Hematopoietic multipotent progenitor cell treated with erythropoietin and hydrocortisone succinate and interleukin-3 and kit ligand, for 15 days (in vitro differentiated cells): ENCODE results near the gene ABCB6.

ENCODE experiments used
- DNase-seq: peaks from one replicate; pipeline ENCODE4 v3.0.0-alpha.2; 2015; ENCODE audit warnings: low spot score

Gene ABCB6

DNA sequence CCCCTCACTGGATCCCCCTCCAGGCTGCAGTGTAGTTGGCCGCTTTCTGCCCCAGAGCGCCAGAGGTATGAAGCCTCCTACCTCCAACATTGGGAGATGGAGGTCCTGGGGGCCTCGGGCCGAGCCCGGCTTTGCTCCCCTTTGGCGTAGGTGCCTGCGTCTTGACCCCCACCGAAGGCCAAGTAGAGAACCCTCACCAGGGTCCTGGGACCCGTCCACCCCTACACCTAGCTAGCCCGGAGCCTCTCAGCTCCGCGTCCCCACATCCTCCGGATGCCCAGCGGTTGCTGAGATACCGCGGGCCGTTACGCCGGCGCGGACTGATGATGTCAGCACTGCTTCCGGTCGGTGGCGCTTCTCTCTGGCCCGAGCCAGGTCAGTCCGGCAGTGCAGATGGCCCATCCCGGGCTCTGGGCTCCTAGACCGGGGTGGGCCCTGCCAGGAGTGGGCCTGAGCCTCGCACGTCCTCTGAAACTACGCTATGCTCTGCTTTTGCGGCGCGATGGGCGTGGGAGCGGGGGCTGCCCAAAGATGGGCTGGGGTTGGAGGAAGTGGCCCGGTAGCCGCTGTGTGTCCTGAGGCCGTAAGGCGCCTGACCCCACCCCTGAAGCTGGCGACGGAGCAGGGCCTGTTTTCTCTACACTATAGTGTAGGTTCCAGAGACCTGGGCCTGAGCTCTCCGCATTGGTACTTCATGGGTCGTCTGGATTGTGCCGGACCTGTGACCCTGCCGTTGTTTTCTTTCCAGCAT is 26.6 kb upstream of the ABCB6 start, which contains the start of the genes GLB1L and STK16:
Gene GLB1L, minus strand, starts transcription at position 297 of the 751 bp plus-strand sequence. CDS start 1,871 bp downstream, outside the sequence.
Gene STK16, plus strand, starts transcription at position 332 of the 751 bp plus-strand sequence. CDS start 521 bp downstream, outside the sequence.
- peak; percentile 91 for DNase-seq

DNA sequence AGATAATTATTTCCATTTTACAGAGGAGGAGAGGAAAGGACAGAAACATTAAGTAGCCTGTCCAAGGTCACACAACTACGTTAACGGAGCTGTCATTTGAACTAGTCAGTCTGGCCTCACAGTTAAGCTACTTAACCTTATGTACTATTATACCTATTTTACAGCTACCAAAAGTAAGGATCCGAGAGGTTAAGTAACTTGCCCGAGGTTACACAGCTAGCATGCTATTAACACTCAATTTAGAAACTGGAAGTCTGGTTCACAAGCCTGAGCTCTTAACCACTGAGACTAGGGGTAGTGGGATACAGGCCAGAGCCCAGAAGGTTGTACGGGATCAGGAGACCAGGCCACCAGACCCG is 26.0 kb upstream of the ABCB6 start:
- DNase-seq: no peak

DNA sequence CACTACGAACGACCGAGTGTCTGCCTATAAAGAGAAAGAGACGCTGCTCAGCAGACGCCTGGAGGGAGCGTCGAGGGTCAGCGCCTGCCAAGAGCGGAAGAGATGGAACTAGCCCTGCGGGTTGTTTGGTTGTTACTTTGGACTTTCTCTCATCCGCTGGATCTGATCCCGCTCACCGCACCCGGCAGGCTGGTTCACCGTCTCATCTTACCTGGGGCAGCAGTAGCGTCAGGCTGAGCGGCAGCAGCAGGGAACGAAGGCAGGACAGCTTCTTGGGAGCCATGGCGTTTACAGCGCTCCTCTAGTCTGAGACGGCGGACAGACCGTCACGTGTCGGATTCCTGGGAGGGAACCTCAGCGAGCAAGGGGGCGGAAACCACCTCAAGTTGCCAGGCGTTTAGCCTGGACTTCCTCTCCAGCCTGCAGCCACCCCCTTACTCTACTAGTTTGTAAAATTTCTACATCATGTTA is 24.6 kb upstream of the ABCB6 start:
- DNase-seq: no peak

DNA sequence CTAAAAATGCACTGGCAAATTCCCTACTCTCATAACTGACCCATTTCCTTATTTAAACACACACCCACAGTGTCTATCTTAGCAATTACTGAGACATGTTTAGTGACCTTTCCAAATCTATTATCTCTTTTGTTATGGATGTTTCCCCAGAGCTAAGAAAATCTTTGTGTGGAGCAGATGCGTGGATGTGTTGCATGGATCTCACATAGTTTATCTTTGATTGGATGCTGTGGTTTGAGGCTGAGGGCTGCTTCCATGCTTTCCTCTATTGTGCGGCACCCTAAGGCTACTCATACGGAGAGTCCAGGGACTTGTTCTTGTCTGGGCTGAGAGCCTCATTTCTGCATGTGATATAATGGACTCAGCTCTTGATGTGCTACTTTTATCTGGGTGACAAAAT is 15.6 kb upstream of the ABCB6 start:
- DNase-seq: no peak

DNA sequence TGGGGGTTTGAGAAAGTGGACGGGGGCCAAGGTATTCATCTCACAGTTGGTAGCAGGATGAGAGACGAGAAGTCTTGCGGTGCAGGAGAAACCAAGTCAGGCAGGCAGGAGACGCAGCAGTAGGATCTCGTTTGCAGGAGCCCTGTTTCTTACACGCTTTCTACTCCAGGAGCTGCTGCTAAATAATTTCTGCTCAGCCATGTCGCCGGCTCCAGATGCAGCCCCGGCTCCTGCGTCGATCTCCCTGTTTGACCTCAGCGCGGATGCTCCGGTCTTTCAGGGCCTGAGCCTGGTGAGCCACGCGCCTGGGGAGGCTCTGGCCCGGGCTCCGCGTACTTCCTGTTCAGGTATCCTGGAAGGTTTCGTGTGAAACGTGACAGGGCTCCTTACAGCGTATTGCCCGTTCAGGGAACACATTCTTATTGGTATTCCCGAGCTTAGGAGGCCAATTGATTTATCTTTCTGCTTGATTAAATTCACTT is 11.3 kb upstream of the ABCB6 start:
- no peak for DNase-seq

DNA sequence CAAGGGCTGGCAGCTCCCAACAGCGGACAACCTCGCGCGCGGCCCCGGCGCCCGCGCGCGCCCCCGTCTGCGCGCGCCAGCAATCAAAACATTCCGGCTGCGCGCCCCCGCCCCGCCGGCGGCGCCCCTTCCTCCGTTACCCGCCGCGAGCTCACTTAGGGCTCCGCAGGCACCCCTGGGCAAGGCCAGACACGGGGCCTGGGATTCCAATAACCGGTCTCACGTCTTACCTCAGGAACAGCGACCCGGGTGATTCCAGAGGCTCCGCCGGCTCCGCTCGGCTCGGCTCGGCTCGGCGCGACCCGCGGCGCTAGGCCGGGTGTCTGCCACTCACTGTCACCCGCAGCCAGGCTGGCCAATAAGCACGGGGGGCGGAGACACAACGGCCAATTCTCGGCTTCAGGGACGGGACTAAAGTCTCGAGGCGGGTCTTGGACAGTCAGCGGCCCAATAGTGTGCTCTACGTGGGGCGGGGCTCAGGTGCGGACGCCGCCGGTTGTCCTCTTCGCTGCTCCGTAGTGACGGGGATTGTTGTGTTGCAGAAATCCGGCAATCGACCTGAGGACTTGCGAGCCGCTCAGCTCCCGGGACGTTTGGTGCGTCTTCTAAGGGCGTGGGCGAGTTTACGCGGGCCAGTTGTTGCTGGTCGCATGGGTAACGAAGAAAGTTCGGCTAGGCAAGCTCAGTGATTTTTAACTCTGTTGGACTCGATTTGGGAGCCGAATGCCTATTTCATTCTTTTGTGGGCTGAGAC is 10.7 kb upstream of the ABCB6 start, which contains the start of the genes ANKZF1 and ATG9A:
Gene ANKZF1, plus strand, starts transcription at position 502 of the 754 bp plus-strand sequence. CDS start 452 bp downstream, outside the sequence.
Gene ATG9A, minus strand, starts transcription at position 332 of the 754 bp plus-strand sequence. CDS start 1,612 bp downstream, outside the sequence.
- peak; percentile 99 for DNase-seq

DNA sequence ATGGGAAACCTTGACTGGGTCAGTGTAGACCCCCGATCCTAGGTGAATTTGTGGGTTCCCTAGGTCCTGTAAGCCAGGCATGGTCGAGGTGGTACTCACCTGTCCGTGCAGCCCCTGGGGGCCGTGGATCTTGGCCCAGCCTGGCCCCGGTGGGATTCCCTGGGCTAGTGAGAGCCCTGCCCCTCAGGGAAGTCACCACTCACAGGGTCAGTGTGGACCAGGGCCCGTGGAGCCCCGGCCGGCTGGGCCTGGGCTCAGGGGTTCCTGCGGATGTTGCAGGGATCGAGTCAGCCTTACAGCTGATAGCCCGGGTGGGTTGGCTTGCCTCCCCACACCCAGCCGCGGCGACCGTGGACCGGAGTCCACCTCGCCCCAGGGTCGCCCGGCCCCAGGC is 10.2 kb upstream of the ABCB6 start:
- no peak for DNase-seq

DNA sequence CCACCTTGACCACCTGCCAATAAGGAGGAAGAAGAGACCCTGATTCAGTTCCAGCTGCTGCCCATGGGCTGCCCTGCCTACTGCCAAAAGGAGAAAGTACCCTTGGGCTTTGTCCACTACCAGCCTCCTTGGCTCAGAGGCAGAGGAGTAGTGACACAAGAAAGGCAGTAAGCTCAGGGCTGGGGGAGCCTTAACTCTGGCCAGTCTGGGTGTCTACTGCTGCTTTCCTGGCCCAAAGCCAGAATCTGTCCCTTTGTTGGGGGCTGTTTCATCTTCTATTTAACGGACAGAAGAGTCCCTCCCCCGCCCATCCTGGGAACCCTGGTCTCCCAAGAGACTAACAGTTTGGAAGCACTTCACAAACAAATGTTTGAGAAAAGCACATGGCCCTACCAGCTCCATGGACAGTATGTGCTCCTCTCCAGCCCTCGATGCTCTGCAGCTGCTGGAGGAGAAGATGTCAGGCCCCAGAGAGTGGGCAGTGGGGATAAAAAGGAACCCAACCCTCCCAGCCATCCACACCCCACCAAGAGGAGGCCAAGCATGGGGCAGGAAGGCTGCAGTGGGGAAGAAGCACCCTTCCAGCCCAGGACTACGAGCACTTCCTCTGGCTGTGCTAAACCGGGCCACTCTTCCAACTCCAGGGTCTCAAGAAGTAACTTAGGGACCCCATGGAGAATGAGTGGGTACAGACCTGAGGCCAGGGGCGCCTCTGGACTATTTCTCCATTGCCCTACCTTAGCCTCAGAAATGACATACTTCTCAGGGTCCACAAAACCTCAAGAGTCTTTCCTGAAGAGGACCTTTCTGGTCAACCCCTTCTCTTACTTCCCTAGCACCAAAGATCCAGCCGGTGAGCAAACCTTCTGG is 9.5 kb upstream of the ABCB6 start:
- no peak for DNase-seq

DNA sequence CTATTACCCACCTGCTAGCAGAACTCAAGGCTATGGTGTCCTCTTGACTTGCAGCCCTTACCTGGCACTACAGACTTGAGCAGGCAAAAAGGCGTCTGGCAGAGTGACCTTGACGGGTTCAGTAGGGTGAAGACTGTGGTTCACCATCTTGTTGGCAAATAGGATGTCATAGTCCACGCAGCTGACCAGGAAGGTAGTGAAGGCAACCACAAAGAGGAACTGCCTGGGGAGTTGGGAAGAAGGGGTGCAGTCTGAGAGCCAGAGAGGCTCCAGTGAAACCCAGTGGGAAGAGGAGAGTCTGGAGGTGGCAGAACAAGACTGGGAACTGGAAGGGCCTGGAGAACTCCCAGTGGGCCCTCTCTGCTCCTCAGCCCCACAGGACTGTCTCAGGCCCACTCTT is 6.6 kb upstream of the ABCB6 start:
- DNase-seq: no peak

DNA sequence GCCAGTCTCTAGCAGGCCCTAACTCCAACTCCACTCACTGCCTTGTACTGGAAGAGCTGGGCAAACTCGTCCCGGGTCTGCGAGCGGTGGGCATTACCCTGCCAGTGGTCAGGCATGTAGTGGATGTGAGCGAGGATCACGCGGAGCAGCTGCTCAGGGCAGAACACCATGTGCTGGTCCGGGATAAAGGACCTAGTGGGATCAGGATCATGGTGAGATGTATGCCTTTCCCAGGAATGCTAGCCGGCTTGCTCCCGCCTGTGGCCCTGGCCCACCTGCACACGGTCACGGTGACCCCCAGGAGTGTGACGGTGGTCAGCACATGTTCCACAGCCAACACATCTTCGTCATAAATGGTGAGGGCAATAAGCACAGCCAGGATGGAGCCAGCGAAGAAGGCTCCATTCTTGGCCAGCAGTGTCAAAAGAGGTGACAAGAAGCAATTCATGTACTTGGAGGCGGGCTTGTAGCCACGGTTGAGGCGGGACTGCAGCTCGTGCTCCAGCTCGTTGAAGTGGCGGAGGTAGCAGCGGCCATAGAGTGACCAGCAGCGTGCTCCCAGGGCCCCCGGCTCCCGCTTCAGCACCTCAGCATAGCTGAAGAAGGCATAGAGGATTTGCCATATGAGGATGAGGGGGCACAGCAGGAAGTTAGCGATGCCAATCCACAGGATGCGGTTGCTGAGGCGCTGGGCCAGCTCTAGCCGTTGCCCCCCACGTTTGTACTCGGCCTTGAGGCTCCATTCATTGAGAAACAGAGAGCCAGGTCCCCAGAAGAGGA is 5.3 kb upstream of the ABCB6 start:
- DNase-seq: no peak

DNA sequence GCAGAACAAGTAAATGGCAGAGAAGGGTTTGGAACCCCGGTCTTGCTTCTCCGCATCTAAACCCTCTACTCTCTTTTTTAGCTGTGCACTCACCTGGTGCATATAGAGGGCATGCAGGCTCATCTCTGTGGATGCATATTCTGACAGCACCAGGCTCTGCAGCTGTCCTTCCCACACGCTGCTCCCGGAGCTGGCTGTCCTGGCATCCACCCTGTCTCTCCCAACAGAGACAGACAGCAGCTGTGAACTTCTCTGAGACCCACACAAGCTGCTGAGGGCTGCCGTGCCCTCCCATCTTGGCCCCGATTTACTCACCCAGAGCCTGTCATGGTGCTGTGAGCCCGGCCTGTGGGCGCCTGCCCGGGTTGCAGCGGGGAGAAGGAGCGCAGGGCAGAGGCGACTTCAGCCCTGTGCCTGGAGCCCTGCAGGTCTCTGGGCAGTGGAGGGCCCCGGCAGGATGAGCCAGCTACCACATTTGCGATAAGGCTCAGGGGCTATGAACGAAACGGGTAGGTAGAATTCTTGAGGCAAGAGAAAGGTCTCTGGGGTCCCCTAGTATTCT is 3.3 kb upstream of the ABCB6 start:
- DNase-seq: no peak

DNA sequence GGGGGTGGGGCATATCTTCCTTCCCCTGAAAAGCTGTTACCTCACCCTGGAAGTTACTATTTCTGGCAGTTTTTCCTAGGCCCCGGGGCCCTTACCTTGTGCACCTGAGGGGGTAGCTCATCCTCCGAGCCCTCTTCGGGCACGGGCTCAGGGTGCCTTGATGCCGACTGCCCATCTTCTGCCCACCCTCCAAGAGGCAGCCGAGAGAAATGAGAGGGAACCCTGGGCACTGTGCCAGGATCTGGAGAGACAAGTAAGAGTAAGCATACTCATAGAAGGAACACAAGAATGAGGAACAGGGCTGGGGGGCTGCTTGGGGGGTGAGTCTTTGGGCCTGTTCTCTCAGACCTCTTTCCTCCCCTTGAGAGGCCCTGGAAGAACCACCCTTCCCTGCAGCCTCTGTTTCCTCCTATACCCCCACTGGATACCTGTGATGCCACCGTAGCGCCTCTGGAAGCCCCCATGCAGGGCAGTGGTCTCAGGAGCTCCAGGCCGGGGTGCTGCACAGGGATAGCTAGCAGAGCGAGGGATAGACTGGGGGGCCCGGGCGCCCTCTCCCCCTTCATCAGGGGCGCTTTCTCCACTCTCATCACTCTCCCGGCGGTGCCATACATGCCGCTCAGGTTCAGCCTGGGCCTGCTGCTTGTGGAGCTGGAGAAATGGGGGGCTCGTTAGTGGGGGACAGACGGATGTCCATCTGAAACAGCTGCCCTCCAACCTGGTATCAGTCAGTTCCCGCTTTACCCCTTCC is 2.1 kb upstream of the ABCB6 start:
- no peak for DNase-seq

DNA sequence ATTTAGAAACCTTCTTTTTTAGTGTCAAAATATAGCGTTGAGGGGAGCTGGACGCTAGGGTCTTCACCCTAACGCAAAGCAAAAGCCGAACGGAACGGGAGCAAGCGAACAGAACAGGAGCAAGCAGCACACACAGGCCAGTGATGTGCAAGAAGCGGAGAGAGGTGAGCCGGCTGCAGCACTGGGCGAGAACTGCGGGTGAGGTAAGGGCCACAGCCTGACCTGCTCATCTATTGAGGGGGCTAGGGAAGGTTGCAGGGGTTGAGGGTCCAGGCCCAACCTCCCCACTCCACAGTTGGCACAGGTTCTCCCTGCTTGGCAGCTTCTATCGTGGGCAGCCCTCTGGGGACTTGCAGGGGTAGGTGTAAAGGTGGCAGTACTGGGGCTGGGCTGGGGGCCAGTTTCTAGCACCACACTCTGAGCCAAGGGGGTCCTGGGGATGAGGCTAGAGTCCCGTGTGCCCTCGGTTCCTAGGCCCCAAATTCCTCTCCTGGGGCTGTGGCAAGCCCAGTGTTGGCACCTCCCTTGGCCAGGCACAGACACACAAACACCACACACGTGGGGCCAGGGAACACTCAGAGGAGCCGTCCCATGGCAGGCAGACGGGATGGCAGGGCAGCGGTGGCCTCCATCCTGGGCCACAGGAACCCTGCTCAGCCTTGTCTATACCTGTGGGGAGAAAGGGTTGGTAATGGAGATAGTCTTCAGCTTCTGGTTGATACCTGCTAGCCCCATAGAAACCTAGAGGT is 1.2 kb upstream of the ABCB6 start:
- DNase-seq: no peak

DNA sequence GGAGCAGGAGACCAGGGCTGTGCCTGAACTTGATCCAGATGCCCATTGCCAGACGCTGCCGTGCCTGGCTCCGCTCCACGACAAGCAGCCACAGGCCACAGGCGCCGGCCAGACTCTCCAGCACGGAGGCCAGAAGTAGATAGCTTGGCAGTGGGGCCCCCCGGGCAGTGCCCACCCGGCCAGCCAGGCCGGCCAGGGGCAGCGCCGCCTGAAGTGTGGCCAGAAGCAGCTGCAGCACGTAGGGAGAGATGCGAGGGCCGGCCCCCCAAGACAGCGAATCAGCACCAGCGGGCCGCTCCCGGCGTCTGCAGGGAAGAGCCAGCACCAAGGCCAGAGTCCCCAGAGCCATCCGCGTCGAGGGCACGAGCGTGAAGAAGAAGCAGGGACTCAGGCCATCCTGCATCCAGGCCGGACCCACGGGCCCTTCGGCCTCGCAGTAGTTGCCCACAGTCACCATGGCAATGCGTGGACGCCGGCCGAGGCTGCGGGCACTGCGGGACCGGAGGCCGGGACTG is 484 bp downstream of the ABCB6 start:
- peak; percentile 61 for DNase-seq

DNA sequence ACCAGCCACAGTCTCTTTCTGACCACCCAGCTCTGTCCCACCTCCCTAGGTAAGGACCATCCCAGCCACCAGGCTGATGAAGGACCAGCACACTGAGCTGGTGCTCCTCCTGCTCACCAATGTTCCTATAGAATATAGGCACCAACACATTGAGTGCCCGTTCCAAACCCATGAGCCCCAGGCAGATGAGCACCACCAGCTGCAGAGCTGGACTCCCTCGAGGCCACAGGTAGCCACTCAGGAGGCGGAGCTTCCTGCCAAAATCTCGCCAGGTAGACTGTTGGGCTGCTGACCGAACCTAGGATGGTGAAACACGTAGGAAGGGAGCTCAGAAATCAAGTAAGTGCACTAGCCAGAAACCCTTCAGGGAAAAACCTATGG is 2.2 kb downstream of the ABCB6 start:
- DNase-seq: no peak

DNA sequence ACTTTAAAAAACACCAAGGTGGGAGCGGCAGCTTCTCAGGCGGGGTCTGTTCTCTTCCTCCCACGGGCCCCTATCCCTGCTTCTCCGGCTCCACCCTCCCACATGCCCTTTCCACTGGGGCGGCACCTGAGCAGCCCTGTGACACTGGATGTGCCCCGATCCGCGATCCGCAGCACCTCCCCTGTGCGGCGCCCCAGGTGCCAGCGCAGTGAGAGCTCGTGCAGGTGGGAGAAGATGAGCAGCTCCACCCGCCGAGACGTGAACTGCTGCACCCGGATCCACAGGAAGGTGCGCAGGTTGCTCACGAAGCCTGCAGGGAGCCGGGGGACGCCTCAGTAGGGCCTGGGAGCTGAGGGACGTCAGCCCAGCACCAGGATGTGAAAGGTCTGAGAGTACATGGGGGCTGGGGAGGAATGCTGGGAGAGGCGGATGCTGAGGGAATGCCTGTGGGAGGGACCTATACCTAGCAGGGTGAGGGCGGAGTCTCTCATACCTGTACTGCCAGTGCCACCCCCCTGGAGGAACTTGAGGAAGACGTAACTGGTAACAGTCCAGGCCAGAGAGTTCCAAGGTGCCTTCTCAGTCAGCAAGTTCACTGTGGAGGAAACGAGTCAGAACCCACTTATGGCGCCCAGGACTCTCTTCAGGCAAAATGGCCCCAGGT is 2.8 kb downstream of the ABCB6 start:
- no peak for DNase-seq

DNA sequence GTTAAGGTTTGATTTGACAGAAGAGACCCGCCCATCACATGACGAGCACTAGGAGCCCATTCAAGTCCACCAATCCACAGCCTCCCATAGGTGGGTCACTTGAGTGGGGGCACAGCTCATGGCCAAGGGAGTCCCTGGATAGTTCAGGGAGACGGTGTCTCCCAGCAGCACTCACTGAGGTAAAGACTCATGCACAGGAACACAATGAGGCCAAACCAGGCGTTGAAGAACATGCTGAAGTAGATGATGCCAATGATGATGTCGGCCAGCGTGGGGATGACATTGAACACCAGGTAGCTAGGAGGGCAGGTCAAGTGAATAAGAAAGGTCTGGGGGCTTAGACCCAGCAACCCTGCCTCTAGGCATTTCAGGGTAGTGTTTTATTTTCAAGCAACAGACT is 4.0 kb downstream of the ABCB6 start:
- DNase-seq: no peak

DNA sequence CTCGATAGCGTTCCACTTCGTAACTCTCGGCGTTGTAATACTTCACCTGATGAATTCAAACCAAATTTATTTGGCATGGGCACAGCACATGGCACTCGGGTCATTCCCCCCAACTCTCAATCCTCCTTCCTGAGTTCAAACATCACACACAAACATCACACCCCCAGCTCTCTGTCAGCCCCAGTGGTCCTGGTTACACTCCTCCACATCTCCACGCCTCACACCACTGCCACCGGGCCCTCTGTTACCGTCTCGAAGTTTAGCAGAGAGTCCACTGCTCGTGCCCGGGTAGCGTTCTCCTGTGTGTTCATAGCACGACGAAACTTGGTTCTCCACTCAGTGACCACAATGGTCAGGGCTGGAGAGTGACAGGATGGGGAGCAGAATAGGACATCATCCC is 4.6 kb downstream of the ABCB6 start:
- no peak for DNase-seq
